NT2/D1 (cell line): ENCODE data around the gene TSPEAR.

Experiments
- SUZ12 ChIP-seq: IDR thresholded peaks from 2 replicates; pipeline ENCODE4 v1.6.1; 2011; ENCODE audit not compliant: insufficient read length, insufficient read depth; ENCODE audit errors: extremely low read depth
- YY1 ChIP-seq: IDR thresholded peaks from 2 replicates; pipeline ENCODE4 v1.6.1; 2011; ENCODE audit not compliant: insufficient read length, insufficient read depth
- ZNF274 ChIP-seq: IDR thresholded peaks from 2 replicates; pipeline ENCODE4 v1.6.1; 2011; ENCODE audit warnings: mild to moderate bottlenecking, low read depth, low read length

- TF ChIP-seq ZNF274 (no peak), YY1 (no peak), SUZ12 (no peak)
These were observed 79.3 kb downstream of the TSPEAR start for GRCh38 chr21:44632067-44632466.
